ENCODE data around the gene NRARP.

GRCh38 chr9:137277329-137278041 is 24.6 kb downstream of the NRARP start, which contains the start of gene TOR4A:
- TF ChIP-seq, protein P1, sequence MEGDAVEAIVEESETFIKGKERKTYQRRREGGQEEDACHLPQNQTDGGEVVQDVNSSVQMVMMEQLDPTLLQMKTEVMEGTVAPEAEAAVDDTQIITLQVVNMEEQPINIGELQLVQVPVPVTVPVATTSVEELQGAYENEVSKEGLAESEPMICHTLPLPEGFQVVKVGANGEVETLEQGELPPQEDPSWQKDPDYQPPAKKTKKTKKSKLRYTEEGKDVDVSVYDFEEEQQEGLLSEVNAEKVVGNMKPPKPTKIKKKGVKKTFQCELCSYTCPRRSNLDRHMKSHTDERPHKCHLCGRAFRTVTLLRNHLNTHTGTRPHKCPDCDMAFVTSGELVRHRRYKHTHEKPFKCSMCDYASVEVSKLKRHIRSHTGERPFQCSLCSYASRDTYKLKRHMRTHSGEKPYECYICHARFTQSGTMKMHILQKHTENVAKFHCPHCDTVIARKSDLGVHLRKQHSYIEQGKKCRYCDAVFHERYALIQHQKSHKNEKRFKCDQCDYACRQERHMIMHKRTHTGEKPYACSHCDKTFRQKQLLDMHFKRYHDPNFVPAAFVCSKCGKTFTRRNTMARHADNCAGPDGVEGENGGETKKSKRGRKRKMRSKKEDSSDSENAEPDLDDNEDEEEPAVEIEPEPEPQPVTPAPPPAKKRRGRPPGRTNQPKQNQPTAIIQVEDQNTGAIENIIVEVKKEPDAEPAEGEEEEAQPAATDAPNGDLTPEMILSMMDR (IDR thresholded peaks at IDR 0.05): no peak
- TF ChIP-seq EZH2 (IDR thresholded peaks at IDR 0.05; ENCODE audit: borderline replicate concordance, insufficient read depth, low read depth, low read length, poor library complexity, severe bottlenecking): no peak
